ENCODE results near the gene RPH3AL. TPM values are rescaled to one million over a fixed set of nuclear protein-coding genes. Genes with fewer than 3 reads are reported as not detected.

RPH3AL gene
- polyA plus RNA-seq, 1 donor from 2014 or later = 0.87 TPM

- Histone ChIP-seq H3K27me3 (ENCODE audit: insufficient read depth, low read depth, low read length) (no peaks in the 10 kb centered on the region), H3K27ac (ENCODE audit: low read length) (no peak overlapping the region), H4K20me1 (ENCODE audit: insufficient read depth) (no peaks in the 10 kb centered on the region), H3K4me3 (ENCODE audit: low read length) (no peak overlapping the region), H3K36me3 (ENCODE audit: insufficient read depth, low read length) (no peaks in the 10 kb centered on the region), H3K9ac (ENCODE audit: low read length) (no peak overlapping the region), H3K4me2 (ENCODE audit: low read length) (no peak overlapping the region), H3K79me2 (replicated peaks; ENCODE audit: insufficient read depth, low read length) (no peaks in the 10 kb centered on the region), H3K9me2 (ENCODE audit: insufficient read depth, low read length) (no peaks in the 10 kb centered on the region), H3K9me3 (ENCODE audit: low read length) (no peaks in the 10 kb centered on the region), H3F3A (ENCODE audit: insufficient read depth, low read length, poor library complexity, severe bottlenecking) (no peaks in the 10 kb centered on the region), H2AFZ (ENCODE audit: low read depth, low read length) (no peak overlapping the region)
- TF ChIP-seq POLR2AphosphoS5 (IDR thresholded peaks at IDR 0.05) (no peak), RAD21 (conservative IDR thresholded peaks at IDR 0.05) (no peak), TAF1 (IDR thresholded peaks at IDR 0.05; ENCODE audit: low read depth) (no peak), REST (IDR thresholded peaks at IDR 0.05; ENCODE audit: borderline replicate concordance) (no peak), EP300 (conservative IDR thresholded peaks at IDR 0.05; ENCODE audit: poor library complexity, severe bottlenecking) (no peak), SMC3 (conservative IDR thresholded peaks at IDR 0.05; ENCODE audit: poor library complexity) (no peak), MXI1 (conservative IDR thresholded peaks at IDR 0.05; ENCODE audit: poor library complexity, severe bottlenecking) (no peak), CTCF (IDR thresholded peaks at IDR 0.05; ENCODE audit: poor library complexity, severe bottlenecking) (no peak), EZH2 (IDR thresholded peaks at IDR 0.05; ENCODE audit: borderline replicate concordance, insufficient read depth, low read length, poor library complexity, severe bottlenecking) (no peak)
Observed at GRCh38 chr17:302300-302698, 50.3 kb downstream of the RPH3AL start.

- H3F3A ChIP-seq (ENCODE audit: insufficient read depth, low read length, poor library complexity, severe bottlenecking) = no peaks in the 10 kb centered on the region
- no peaks in the 10 kb centered on the region for H3K9me2 ChIP-seq (ENCODE audit: insufficient read depth, low read length)
- no peaks in the 10 kb centered on the region for H3K79me2 ChIP-seq (replicated peaks; ENCODE audit: insufficient read depth, low read length)
- no peak overlapping the region for H3K9ac ChIP-seq (ENCODE audit: low read length)
- H3K4me3 ChIP-seq (ENCODE audit: low read length) = no peak overlapping the region
- H3K9me3 ChIP-seq (ENCODE audit: low read length) = no peaks in the 10 kb centered on the region
- no peak overlapping the region for H2AFZ ChIP-seq (ENCODE audit: low read depth, low read length)
- no peaks in the 10 kb centered on the region for H3K36me3 ChIP-seq (ENCODE audit: insufficient read depth, low read length)
- TF ChIP-seq EP300 (conservative IDR thresholded peaks at IDR 0.05; ENCODE audit: poor library complexity, severe bottlenecking) (no peak), TAF1 (IDR thresholded peaks at IDR 0.05; ENCODE audit: low read depth) (no peak), RAD21 (conservative IDR thresholded peaks at IDR 0.05) (no peak), POLR2AphosphoS5 (IDR thresholded peaks at IDR 0.05) (no peak), REST (IDR thresholded peaks at IDR 0.05; ENCODE audit: borderline replicate concordance) (no peak), CTCF (IDR thresholded peaks at IDR 0.05; ENCODE audit: poor library complexity, severe bottlenecking) (no peak), EZH2 (IDR thresholded peaks at IDR 0.05; ENCODE audit: borderline replicate concordance, insufficient read depth, low read length, poor library complexity, severe bottlenecking) (no peak), SMC3 (conservative IDR thresholded peaks at IDR 0.05; ENCODE audit: poor library complexity) (no peak)
- no peak overlapping the region for H3K27ac ChIP-seq (ENCODE audit: low read length)
- no peak overlapping the region for H3K4me2 ChIP-seq (ENCODE audit: low read length)
- no peaks in the 10 kb centered on the region for H4K20me1 ChIP-seq (ENCODE audit: insufficient read depth)
- H3K27me3 ChIP-seq (ENCODE audit: insufficient read depth, low read depth, low read length) = no peaks in the 10 kb centered on the region
Observed at GRCh38 chr17:301681-302299, 50.8 kb downstream of the RPH3AL start.

All from neural cell (in vitro differentiated cells).